HepG2 (cell line): Measurements from ENCODE around the gene RTN1. TPM values are rescaled to one million over a fixed set of nuclear protein-coding genes. Genes with fewer than 3 reads are reported as not detected.

ENCODE experiments used
- ATAC-seq: fragments of 200-7000 bp; cut with Tn5 transposase; 3 replicates; pipeline ENCODE4 v1.9.1; 2020; ENCODE audit warnings: mild to moderate bottlenecking, moderate library complexity
- BruUV-seq: library from RNA; stranded (reverse); fragments of 400-500 nt; replicated peaks from 2 replicates; lab custom pipeline; 2021; lab: Mats Ljungman, UMichigan
- CTCF ChIA-PET: fragments of 300-600 bp; formaldehyde crosslinking; extraction: SDS; loops from one replicate; lab custom pipeline; 2021; ENCODE audit warnings: low total read pairs, inconsistent platforms, low intra/inter-chr PET ratio; lab: Yijun Ruan, JAX
- POLR2A ChIA-PET: fragments of 350-600 bp; sonication (Branson Sonifier 250); formaldehyde crosslinking; loops from one replicate; lab custom pipeline; 2020; ENCODE audit warnings: antibody characterized with exemption, inconsistent platforms; lab: Yijun Ruan, JAX
- DNase-seq: peaks from one replicate; pipeline ENCODE4 v3.0.0-alpha.2; 2015; ENCODE audit warnings: low spot score
- FAIRE-seq: peaks from 3 replicates; lab custom pipeline; 2011; peaks lifted over from hg19 to GRCh38; lab: Jason Lieb, UNC
- H2AFZ ChIP-seq: one replicate; pipeline ENCODE4 v1.6.1; 2011; ENCODE audit warnings: low read length, inconsistent platforms
- H3K27ac ChIP-seq: fragments of 300-600 bp; 3 replicates; pipeline ENCODE4 v1.8.0; 2011; ENCODE audit warnings: mixed run types, mild to moderate bottlenecking, mixed read lengths, low read length, inconsistent platforms; ENCODE audit not compliant: insufficient read depth; ENCODE audit errors: extremely low read length
- H3K27me3 ChIP-seq, 2 experiments: fragments of 200-600 bp in 1 of 2; 2 replicates in 1 of 2; 3 replicates in 1 of 2; pipeline versions ENCODE4 v1.6.0 to v1.8.0; 2011; ENCODE audit warnings: low read length in 2 of 2, mild to moderate bottlenecking in 2 of 2, moderate library complexity in 2 of 2, inconsistent platforms in 1 of 2; ENCODE audit not compliant: insufficient read depth in 2 of 2, control insufficient read depth in 1 of 2
- H3K36me3 ChIP-seq, 2 experiments: fragments of 200-600 bp in 1 of 2; replicated peaks in 1 of 2; 2 replicates in 1 of 2; 3 replicates in 1 of 2; pipeline versions ENCODE4 v1.5.1 to v1.8.0; 2011; ENCODE audit warnings: low read length in 2 of 2, inconsistent platforms in 1 of 2; ENCODE audit not compliant: insufficient read depth in 2 of 2, control insufficient read depth in 1 of 2
- H3K4me1 ChIP-seq: 2 replicates; pipeline ENCODE4 v1.5.1; 2012; ENCODE audit warnings: low read length, inconsistent platforms; ENCODE audit not compliant: insufficient read depth
- H3K4me2 ChIP-seq: 2 replicates; pipeline ENCODE4 v1.6.0; 2011; ENCODE audit warnings: low read depth, low read length, inconsistent platforms
- H3K4me3 ChIP-seq, 3 experiments: fragments of 200-600 bp in 1 of 3; sonication (generic), shearing (Covaris generic) in 1 of 3; replicated peaks in 1 of 3; 2 replicates each; pipeline ENCODE4 v1.5.1; 2011 to 2016; ENCODE audit warnings: low read length in 3 of 3, inconsistent platforms in 2 of 3, low read depth in 2 of 3, mild to moderate bottlenecking in 2 of 3, control low read depth in 1 of 3, mixed read lengths in 1 of 3; ENCODE audit not compliant: insufficient read depth in 1 of 3
- H3K79me2 ChIP-seq: one replicate; pipeline ENCODE4 v1.6.1; 2011; ENCODE audit warnings: low read length, inconsistent platforms; ENCODE audit not compliant: insufficient read depth
- H3K9ac ChIP-seq: 2 replicates; pipeline ENCODE4 v1.6.0; 2011; ENCODE audit warnings: mild to moderate bottlenecking, low read depth, low read length, inconsistent platforms; ENCODE audit not compliant: insufficient read depth
- H3K9me3 ChIP-seq: 2 replicates; pipeline ENCODE4 v1.5.1; 2012; ENCODE audit warnings: mild to moderate bottlenecking, low read length
- H4K20me1 ChIP-seq: 2 replicates; pipeline ENCODE4 v1.6.0; 2011; ENCODE audit warnings: inconsistent platforms, mild to moderate bottlenecking, low read length, moderate library complexity; ENCODE audit not compliant: insufficient read depth
- HNF4A ChIP-seq: sonication (generic); formaldehyde crosslinking; IDR thresholded peaks from 2 replicates; pipeline ENCODE4 v1.4.0; 2020; ENCODE audit warnings: missing genetic modification reagents
- MAFK ChIP-seq, 2 experiments: IDR thresholded peaks in 1 of 2; conservative IDR thresholded peaks in 1 of 2; 2 replicates each; pipeline ENCODE4 v1.6.1; 2011; ENCODE audit warnings: improper control_type of control experiment in 2 of 2, low read length in 2 of 2
- STAG1 ChIP-seq: sonication (generic); formaldehyde crosslinking; IDR thresholded peaks from 2 replicates; pipeline ENCODE4 v1.4.0; 2020; ENCODE audit warnings: missing genetic modification reagents
- WGBS: methylation state at CpG from one replicate; pipeline ENCODE4 v1.1.6; 2017; ENCODE audit warnings: low lambda C conversion rate; 5-methylcytosine and 5-hydroxymethylcytosine counted together
- in situ Hi-C: cut with HindIII; loops from 2 replicates; pipeline ENCODE4 v1.10.0; 2017; ENCODE audit warnings: low pct_unique_long_range_greater_than_20kb; ENCODE audit not compliant: extremely low pct_ligation_motif_present
- intact Hi-C: fragments of 100-400 bp; cut with micrococcal nuclease; formaldehyde crosslinking; loops from one replicate; pipeline ENCODE4 v1.10.0; 2022; ENCODE audit not compliant: unreplicated experiment
- polyA plus RNA-seq, 8 experiments: library from polyadenylated mRNA; depleted of rRNA in 3 of 8; stranded (reverse) in 7 of 8; unstranded in 1 of 8; fragments of >200 nt; fragmentation: Illumina TruSeq in 4 of 8; extraction: Trizol in 4 of 8; gene quantifications; 2 replicates each; pipeline versions ENCODE4 v1.2.1 to v1.2.3, GENCODE V29; 2011 to 2016; ENCODE audit warnings: low read depth in 4 of 8, missing spikeins in 1 of 8, mixed read lengths in 1 of 8; ENCODE audit not compliant: insufficient read depth in 1 of 8
- total RNA-seq, 5 experiments: library from RNA; depleted of rRNA; stranded (reverse); fragments of >200 nt; fragmentation: Illumina TruSeq; extraction: Trizol; gene quantifications; 2 replicates each; pipeline ENCODE4 v1.2.3, GENCODE V29; 2016; ENCODE audit warnings: low read depth in 1 of 5
- TF ChIP-seq, protein P1 (sequence below): sonication (generic); formaldehyde crosslinking; IDR thresholded peaks from 2 replicates; pipeline ENCODE4 v1.5.0; 2020; ENCODE audit warnings: mild to moderate bottlenecking, missing genetic modification reagents, moderate library complexity

RTN1 gene
- total and polyA plus RNA-seq, 2 of the 13 experiments (the other 11 are each of a cell fraction or from before 2014, with no cell fraction given): 0.04 to 0.18 TPM

DNA sequence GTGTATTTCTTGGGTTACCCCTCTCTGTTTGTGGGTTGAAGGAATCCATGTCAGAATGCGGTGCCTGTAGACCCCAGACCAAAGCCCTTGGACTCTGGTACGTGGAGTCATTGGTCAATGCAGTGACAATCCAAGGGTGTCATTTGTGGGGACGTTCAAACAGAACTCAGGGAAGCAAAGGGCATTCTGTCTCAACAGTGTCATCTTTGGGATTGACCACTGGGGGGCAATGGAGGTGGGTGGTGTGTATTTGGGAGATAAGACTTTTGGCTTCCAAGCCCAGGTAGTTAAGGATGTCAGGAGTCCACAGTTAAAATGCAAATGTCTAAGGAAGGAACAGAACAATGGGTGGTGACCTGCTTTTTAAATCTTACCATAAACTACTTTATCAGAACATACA, 239.3 kb downstream of the RTN1 start:
- Histone ChIP-seq H3K4me3 (no peak overlapping the region), H3K79me2 (no peaks in the 10 kb centered on the region), H3K4me2 (no peak overlapping the region), H4K20me1 (no peaks in the 10 kb centered on the region), H3K4me1 (peaks cover 8% of the 10 kb centered on the region; the same call in 1 of the 2 replicates), H3K9ac (no peak overlapping the region), H2AFZ (no peak overlapping the region), H3K9me3 (0 out of 2 replicates have a peak, but pooled peaks cover 5% of the 10 kb centered on the region), H3K36me3 (no peaks in the 10 kb centered on the region), H3K27ac (no peak overlapping the region), H3K27me3 (peaks cover 1 to 3% of the 10 kb centered on the region in 2 experiments; a peak in 2 of 5 replicates)
- DNase-seq (peak; percentile 9), FAIRE-seq (peak; percentile 60), ATAC-seq (peak; percentile 84)
- ChIA-PET CTCF (interaction anchor here (0.7 to 1.0 kb wide), 2 partner anchors 287 to 553 kb away, joined by 3 read pairs; no protein-coding TSS in a partner anchor), POLR2A (no interaction called here)
- WGBS: 0% methylated on average over 3 of the region's 3 CpGs
- TF ChIP-seq HNF4A (CRISPR knock-in tag): peak; percentile 11; the same call in 1 of the 2 replicates
- peak; percentile 29; the same call in 1 of the 2 replicates for TF ChIP-seq STAG1 (CRISPR knock-in tag)
- TF ChIP-seq MAFK (conservative IDR thresholded peaks at IDR 0.05 in 1 of 2, IDR thresholded peaks at IDR 0.05 in 1 of 2; ENCODE audit: low read length in 2 of 2): no peak
- TF ChIP-seq, protein P1, sequence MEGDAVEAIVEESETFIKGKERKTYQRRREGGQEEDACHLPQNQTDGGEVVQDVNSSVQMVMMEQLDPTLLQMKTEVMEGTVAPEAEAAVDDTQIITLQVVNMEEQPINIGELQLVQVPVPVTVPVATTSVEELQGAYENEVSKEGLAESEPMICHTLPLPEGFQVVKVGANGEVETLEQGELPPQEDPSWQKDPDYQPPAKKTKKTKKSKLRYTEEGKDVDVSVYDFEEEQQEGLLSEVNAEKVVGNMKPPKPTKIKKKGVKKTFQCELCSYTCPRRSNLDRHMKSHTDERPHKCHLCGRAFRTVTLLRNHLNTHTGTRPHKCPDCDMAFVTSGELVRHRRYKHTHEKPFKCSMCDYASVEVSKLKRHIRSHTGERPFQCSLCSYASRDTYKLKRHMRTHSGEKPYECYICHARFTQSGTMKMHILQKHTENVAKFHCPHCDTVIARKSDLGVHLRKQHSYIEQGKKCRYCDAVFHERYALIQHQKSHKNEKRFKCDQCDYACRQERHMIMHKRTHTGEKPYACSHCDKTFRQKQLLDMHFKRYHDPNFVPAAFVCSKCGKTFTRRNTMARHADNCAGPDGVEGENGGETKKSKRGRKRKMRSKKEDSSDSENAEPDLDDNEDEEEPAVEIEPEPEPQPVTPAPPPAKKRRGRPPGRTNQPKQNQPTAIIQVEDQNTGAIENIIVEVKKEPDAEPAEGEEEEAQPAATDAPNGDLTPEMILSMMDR (CRISPR knock-in tag): peak; percentile 49
- BruUV-seq: no TSS peak
- in situ Hi-C loops (loop anchor here (10.0 kb wide), 1 partner anchor 284 kb away; no protein-coding TSS in a partner anchor), intact Hi-C loops (no loop called here)
